ENCODE data around the gene MON1A. TPM values are rescaled to one million over a fixed set of nuclear protein-coding genes. Genes with fewer than 3 reads are reported as not detected.

MON1A gene
- total and polyA plus RNA-seq, 2 of the 8 experiments (the other 6 are each of a cell fraction or from before 2014, with no cell fraction given), result 10.3 to 14.1 TPM

GRCh38 chr3:49927798-49928197 lies 1.8 kb downstream of the MON1A start:
- no peaks in the 10 kb centered on the region for H3K36me3 ChIP-seq (ENCODE audit: control insufficient read depth in 2 of 4, insufficient read depth in 4 of 4, low read length in 3 of 4)
- H2BK12ac ChIP-seq (ENCODE audit: low read depth, low read length), result no peak overlapping the region
- H2BK20ac ChIP-seq (ENCODE audit: low read length), result no peak overlapping the region
- H3K9me3 ChIP-seq (ENCODE audit: insufficient read depth in 2 of 2, low read depth in 1 of 2, low read length in 1 of 2), result no peaks in the 10 kb centered on the region
- no peak overlapping the region for H2AK5ac ChIP-seq (ENCODE audit: low read depth, low read length)
- TF ChIP-seq GTF2F1 (IDR thresholded peaks at IDR 0.05; ENCODE audit: borderline replicate concordance, low read depth, low read length) (no peak), TAF7 (optimal IDR thresholded peaks at IDR 0.05; ENCODE audit: borderline replicate concordance, low read depth, low read length) (no peak), JUN (IDR thresholded peaks at IDR 0.05; ENCODE audit: low read depth, low read length) (no peak), HDAC6 (IDR thresholded peaks at IDR 0.05; ENCODE audit: low read depth, low read length) (no peak), RAD21 (IDR thresholded peaks at IDR 0.05 in 1 of 2, conservative IDR thresholded peaks at IDR 0.05 in 1 of 2; ENCODE audit: low read depth in 2 of 2, low read length in 2 of 2) (no peak), HDAC2 (IDR thresholded peaks at IDR 0.05; ENCODE audit: borderline replicate concordance in 1 of 2, low read depth in 2 of 2, low read length in 2 of 2) (no peak), MAX (IDR thresholded peaks at IDR 0.05) (no peak)
- H3K23ac ChIP-seq (ENCODE audit: insufficient read length), result no peak overlapping the region
- no peaks in the 10 kb centered on the region for H3K23me2 ChIP-seq (ENCODE audit: low read depth, low read length)
- H3K56ac ChIP-seq (replicated peaks; ENCODE audit: insufficient read length, low read depth, low read length), result no peak overlapping the region
- H3K4me3 ChIP-seq (ENCODE audit: extremely low read depth in 1 of 4, insufficient read depth in 2 of 4, low read depth in 3 of 4, low read length in 4 of 4), result no peak overlapping the region
- H2BK5ac ChIP-seq (ENCODE audit: low read depth, low read length), result no peak overlapping the region
- H4K5ac ChIP-seq (ENCODE audit: insufficient read length, low read depth, low read length), result no peak overlapping the region
- H3K9ac ChIP-seq (replicated peaks in 1 of 4; ENCODE audit: extremely low read depth in 1 of 4, low read depth in 3 of 4, low read length in 3 of 4), result no peak overlapping the region
- no peaks in the 10 kb centered on the region for H3K79me1 ChIP-seq (ENCODE audit: low read depth, low read length)
- H3K4me1 ChIP-seq (replicated peaks in 1 of 4; ENCODE audit: control insufficient read depth in 3 of 4, insufficient read depth in 4 of 4, low read length in 3 of 4), result peaks cover 2 to 9% (median 5%) of the 10 kb centered on the region in 4 experiments; a peak in 5 of 7 replicates
- no peak overlapping the region for H3K4me2 ChIP-seq (ENCODE audit: insufficient read depth in 1 of 2, low read depth in 2 of 2, low read length in 2 of 2)
- CTCF ChIA-PET (ENCODE audit: partially characterized antibody), result interaction anchor here (0.5 to 4.4 kb wide), 8 partner anchors 10 to 559 kb away, joined by 3 to 36 read pairs (median 12); no protein-coding TSS in a partner anchor
- H4K91ac ChIP-seq (replicated peaks; ENCODE audit: insufficient read length, low read length), result no peak overlapping the region
- H3K14ac ChIP-seq (ENCODE audit: insufficient read length), result no peak overlapping the region
- FAIRE-seq (no peak), DNase-seq (ENCODE audit: low read depth in 1 of 2, low spot score in 2 of 2) (no peak)
- H3K4ac ChIP-seq (replicated peaks; ENCODE audit: insufficient read length, low read depth, low read length), result no peak overlapping the region
- H3K18ac ChIP-seq (ENCODE audit: extremely low read depth, low read length), result no peak overlapping the region
- no peaks in the 10 kb centered on the region for H3K27me3 ChIP-seq (replicated peaks in 1 of 4; ENCODE audit: control insufficient read depth in 3 of 4, extremely low read depth in 1 of 4, insufficient read depth in 3 of 4, low read length in 3 of 4)
- whole genome bisulfite sequencing, 2 experiments (ENCODE audit: extremely low coverage in 1 of 2, insufficient coverage in 1 of 2, insufficient read length in 1 of 2, insufficient replicate concordance in 2 of 2, low coverage in 1 of 2, low lambda C conversion rate in 2 of 2, missing lambda C conversion rate in 1 of 2), result 93% methylated on average over 5 of the region's 5 CpGs; no CpG with 5 or more reads in 1 of the 2 experiments
- POLR2A ChIA-PET (ENCODE audit: partially characterized antibody), result interaction anchor here (0.8 to 3.1 kb wide), 3 partner anchors 9 to 61 kb away, joined by 3 to 32 read pairs (median 7); partner anchors contain the start of gene RBM6
- no peak overlapping the region for H2BK120ac ChIP-seq (replicated peaks; ENCODE audit: low read depth, low read length)
- no peak overlapping the region for H3K27ac ChIP-seq (ENCODE audit: low read depth, low read length)
- no peaks in the 10 kb centered on the region for H4K20me1 ChIP-seq (replicated peaks in 1 of 2; ENCODE audit: control insufficient read depth in 1 of 2, insufficient read depth in 2 of 2, low read length in 2 of 2)
- no peak overlapping the region for H4K8ac ChIP-seq (ENCODE audit: extremely low read depth, insufficient read depth, low read length)
- H3K79me2 ChIP-seq (ENCODE audit: control insufficient read depth in 1 of 2, insufficient read depth in 2 of 2, low read length in 2 of 2), result no peaks in the 10 kb centered on the region
- H2BK15ac ChIP-seq (ENCODE audit: low read length), result no peak overlapping the region
- H2AFZ ChIP-seq (ENCODE audit: low read length), result no peak overlapping the region
